OCI-LY1 (cell line): ENCODE results near the gene FOXN1.

Source experiments
- EZH2 ChIP-seq: fragments of 200-600 bp; sonication (generic), shearing (Covaris generic); IDR thresholded peaks from 2 replicates; pipeline ENCODE4 v1.8.0; 2017; ENCODE audit warnings: borderline replicate concordance, mixed run types, mild to moderate bottlenecking, antibody characterized with exemption, low read length, moderate library complexity, mixed read lengths
- TF ChIP-seq, protein P1 (sequence below): fragments of 200-600 bp; sonication (generic), shearing (Covaris generic); IDR thresholded peaks from 2 replicates; pipeline ENCODE4 v1.5.1; 2017; ENCODE audit warnings: mild to moderate bottlenecking, antibody characterized with exemption, low read length, moderate library complexity, mixed read lengths

- TF ChIP-seq, protein P1, sequence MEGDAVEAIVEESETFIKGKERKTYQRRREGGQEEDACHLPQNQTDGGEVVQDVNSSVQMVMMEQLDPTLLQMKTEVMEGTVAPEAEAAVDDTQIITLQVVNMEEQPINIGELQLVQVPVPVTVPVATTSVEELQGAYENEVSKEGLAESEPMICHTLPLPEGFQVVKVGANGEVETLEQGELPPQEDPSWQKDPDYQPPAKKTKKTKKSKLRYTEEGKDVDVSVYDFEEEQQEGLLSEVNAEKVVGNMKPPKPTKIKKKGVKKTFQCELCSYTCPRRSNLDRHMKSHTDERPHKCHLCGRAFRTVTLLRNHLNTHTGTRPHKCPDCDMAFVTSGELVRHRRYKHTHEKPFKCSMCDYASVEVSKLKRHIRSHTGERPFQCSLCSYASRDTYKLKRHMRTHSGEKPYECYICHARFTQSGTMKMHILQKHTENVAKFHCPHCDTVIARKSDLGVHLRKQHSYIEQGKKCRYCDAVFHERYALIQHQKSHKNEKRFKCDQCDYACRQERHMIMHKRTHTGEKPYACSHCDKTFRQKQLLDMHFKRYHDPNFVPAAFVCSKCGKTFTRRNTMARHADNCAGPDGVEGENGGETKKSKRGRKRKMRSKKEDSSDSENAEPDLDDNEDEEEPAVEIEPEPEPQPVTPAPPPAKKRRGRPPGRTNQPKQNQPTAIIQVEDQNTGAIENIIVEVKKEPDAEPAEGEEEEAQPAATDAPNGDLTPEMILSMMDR = no peak
- TF ChIP-seq EZH2 = no peak
These were observed 26.2 kb downstream of the FOXN1 start for GRCh38 chr17:28532050-28532960.
